ENCODE data around the gene SPNS3.

The SPNS3 gene

GRCh38 chr17:4426499-4427208 is 7.1 kb upstream of the SPNS3 start:
- in situ Hi-C loops (cut with MboI; ENCODE audit: low sequenced_read_pairs) = no loop called here

GRCh38 chr17:4427505-4427904 is 6.2 kb upstream of the SPNS3 start:
- in situ Hi-C loops (cut with MboI; ENCODE audit: low sequenced_read_pairs) = no loop called here

- in situ Hi-C loops (cut with MboI; ENCODE audit: low sequenced_read_pairs) = no loop called here
These were observed 2.6 kb downstream of the SPNS3 start for GRCh38 chr17:4436381-4436780.

GRCh38 chr17:4436846-4437245 is 3.1 kb downstream of the SPNS3 start:
- in situ Hi-C loops (cut with MboI; ENCODE audit: low sequenced_read_pairs) = no loop called here

GRCh38 chr17:4438162-4438944 is 4.6 kb downstream of the SPNS3 start:
- in situ Hi-C loops (cut with MboI; ENCODE audit: low sequenced_read_pairs) = no loop called here

GRCh38 chr17:4440021-4440420 is 6.3 kb downstream of the SPNS3 start:
- in situ Hi-C loops (cut with MboI; ENCODE audit: low sequenced_read_pairs) = no loop called here

GRCh38 chr17:4440690-4441686 is 7.2 kb downstream of the SPNS3 start:
- in situ Hi-C loops (cut with MboI; ENCODE audit: low sequenced_read_pairs) = no loop called here

GRCh38 chr17:4442582-4442981 is 8.8 kb downstream of the SPNS3 start:
- in situ Hi-C loops (cut with MboI; ENCODE audit: low sequenced_read_pairs) = no loop called here

- in situ Hi-C loops (cut with MboI; ENCODE audit: low sequenced_read_pairs) = no loop called here
These were observed 9.7 kb downstream of the SPNS3 start for GRCh38 chr17:4443476-4443875.

GRCh38 chr17:4444782-4445473 is 11.2 kb downstream of the SPNS3 start:
- in situ Hi-C loops (cut with MboI; ENCODE audit: low sequenced_read_pairs) = no loop called here

GRCh38 chr17:4445731-4446130 is 12.0 kb downstream of the SPNS3 start:
- in situ Hi-C loops (cut with MboI; ENCODE audit: low sequenced_read_pairs) = no loop called here

- in situ Hi-C loops (cut with MboI; ENCODE audit: low sequenced_read_pairs) = no loop called here
These were observed 12.8 kb downstream of the SPNS3 start for GRCh38 chr17:4446326-4447071.

- in situ Hi-C loops (cut with MboI; ENCODE audit: low sequenced_read_pairs) = no loop called here
These were observed 14.6 kb downstream of the SPNS3 start for GRCh38 chr17:4448197-4448980.

GRCh38 chr17:4449736-4450135 is 16.0 kb downstream of the SPNS3 start:
- in situ Hi-C loops (cut with MboI; ENCODE audit: low sequenced_read_pairs) = no loop called here

- in situ Hi-C loops (cut with MboI; ENCODE audit: low sequenced_read_pairs) = no loop called here
These were observed 17.1 kb downstream of the SPNS3 start for GRCh38 chr17:4450710-4451316.

GRCh38 chr17:4453812-4454591 is 20.3 kb downstream of the SPNS3 start:
- in situ Hi-C loops (cut with MboI; ENCODE audit: low sequenced_read_pairs) = no loop called here

- in situ Hi-C loops (cut with MboI; ENCODE audit: low sequenced_read_pairs) = no loop called here
These were observed 26.9 kb downstream of the SPNS3 start for GRCh38 chr17:4460661-4461060.
